ENCODE results near the gene KRTAP13-3. TPM values are rescaled to one million over a fixed set of nuclear protein-coding genes. Genes with fewer than 3 reads are reported as not detected.

The KRTAP13-3 gene
- total and polyA plus RNA-seq, 9 of the 15 experiments (the other 6 are each of a cell fraction or from before 2014, with no cell fraction given): not detected

DNA sequence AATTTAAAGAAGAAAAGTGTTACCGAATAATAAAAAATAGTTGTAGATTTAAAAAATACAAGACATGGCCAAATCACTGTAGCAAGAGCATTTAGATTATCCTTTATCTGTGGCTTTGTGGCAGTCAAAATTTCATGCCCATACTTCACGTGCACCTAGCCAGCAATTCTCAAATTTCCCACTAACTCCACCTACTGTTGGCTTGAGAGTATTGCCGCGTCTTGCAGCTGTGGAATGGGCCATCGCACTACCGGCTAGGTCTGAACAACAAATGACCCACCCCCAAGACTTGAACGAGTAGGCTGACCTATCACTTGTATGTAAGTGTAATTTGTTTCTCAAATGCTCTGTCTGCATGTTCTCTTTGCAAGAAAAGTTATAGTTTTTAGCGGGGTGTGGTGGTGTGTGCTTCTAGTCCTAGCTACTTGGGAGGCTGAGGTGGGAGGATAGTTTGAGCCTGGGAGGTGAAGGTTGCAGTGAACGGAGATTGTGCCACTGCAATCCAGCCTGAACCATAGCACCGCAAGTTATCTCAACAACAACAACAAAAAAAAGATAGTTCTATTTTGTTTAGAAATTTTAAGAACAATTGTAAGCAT, 8.4 kb upstream of the KRTAP13-3 start:
- Histone ChIP-seq H2AFZ (ENCODE audit: low read depth, low read length) (no peak overlapping the region), H3K4me1 (replicated peaks in 1 of 2; ENCODE audit: control insufficient read depth in 2 of 2, insufficient read depth in 2 of 2, low read length in 2 of 2) (no peaks in the 10 kb centered on the region), H3K4me3 (no peak overlapping the region), H3K36me3 (ENCODE audit: control insufficient read depth, insufficient read depth, low read length) (no peaks in the 10 kb centered on the region), H3K9ac (ENCODE audit: insufficient read depth in 1 of 2, low read depth in 2 of 2, low read length in 2 of 2) (no peak overlapping the region), H3K9me1 (ENCODE audit: control insufficient read depth, insufficient read depth, low read length) (no peaks in the 10 kb centered on the region), H3K4me2 (ENCODE audit: insufficient read depth, low read length) (no peak overlapping the region), H3K79me2 (ENCODE audit: control insufficient read depth, insufficient read depth, low read length) (no peaks in the 10 kb centered on the region), H3K9me3 (replicated peaks; ENCODE audit: control insufficient read depth, insufficient read depth, low read depth, low read length) (no peaks in the 10 kb centered on the region), H4K20me1 (replicated peaks; ENCODE audit: control insufficient read depth, insufficient read depth, low read length) (no peaks in the 10 kb centered on the region), H3K27ac (ENCODE audit: extremely low read depth, low read depth, low read length) (no peak overlapping the region), H3K27me3 (ENCODE audit: control insufficient read depth in 2 of 2, insufficient read depth in 2 of 2, low read length in 2 of 2) (no peaks in the 10 kb centered on the region)
- ChIA-PET POLR2A (interaction anchor here (0.8 kb wide), 1 partner anchor 493 kb away, joined by 3 read pairs; no protein-coding TSS in a partner anchor), CTCF (ENCODE audit: low intra/inter-chr PET ratio) (interaction anchor here (0.5 kb wide), 1 partner anchor 1033 kb away, joined by 3 read pairs; no protein-coding TSS in a partner anchor)
- intact Hi-C loops (cut with micrococcal nuclease) (no loop called here), in situ Hi-C loops (cut with MboI) (no loop called here)
- DNase-seq (ENCODE audit: extremely low read depth in 1 of 4, low spot score in 3 of 4) (peak; percentile 8 to 29 (median 25)), FAIRE-seq (peak; percentile 57), ATAC-seq (peak; percentile 75)
- WGBS (ENCODE audit: insufficient coverage, low coverage, missing lambda C conversion rate): 1% methylated on average over 10 of the region's 10 CpGs
- no TSS peak for BruUV-seq (replicated peaks)
- TF ChIP-seq RAD21 (CRISPR knock-in tag; conservative IDR thresholded peaks at IDR 0.05 in 1 of 2, IDR thresholded peaks at IDR 0.05 in 1 of 2) (peak in 1 of 2 experiments; percentile 34; a peak in 2 of 4 replicates), PKNOX1 (IDR thresholded peaks at IDR 0.05) (no peak), BHLHE40 (IDR thresholded peaks at IDR 0.05; ENCODE audit: low read length) (peak; percentile 60), CTCF (IDR thresholded peaks at IDR 0.05 in 2 of 3, conservative IDR thresholded peaks at IDR 0.05 in 1 of 3; ENCODE audit: insufficient read depth in 2 of 3, low read depth in 1 of 3, low read length in 3 of 3) (peak; percentile 25 to 51 (median 40); a peak in 4 of 6 replicates), SMC3 (conservative IDR thresholded peaks at IDR 0.05; ENCODE audit: insufficient read depth, low read depth, low read length) (0 out of 2 replicates have a peak, but pooled peaks have one; percentile 13)
